Spleen (tissue), 11 donors: ENCODE data around the gene HOXD8. TPM values are rescaled to one million over a fixed set of nuclear protein-coding genes. Genes with fewer than 3 reads are reported as not detected.

Experiments used
- DNase-seq: peaks from one replicate; pipeline ENCODE4 v3.0.0-alpha.2; 2020
- H3K27ac ChIP-seq, 8 donors: fragments of 200-600 bp; sonication (generic) in 7 of 8; 1 replicate in 4 of 8; 2 replicates in 4 of 8; pipeline versions ENCODE4 v1.5.0 to v1.8.0; 2016 to 2021; ENCODE audit warnings: inconsistent platforms in 4 of 8, mild to moderate bottlenecking in 4 of 8, moderate library complexity in 1 of 8
- H3K27me3 ChIP-seq, 7 donors: fragments of 200-600 bp; sonication (generic) in 6 of 7; replicated peaks in 1 of 7; 1 replicate in 4 of 7; 2 replicates in 3 of 7; pipeline versions ENCODE4 v1.5.0 to v1.8.0; 2016 to 2021; ENCODE audit warnings: inconsistent platforms in 3 of 7, mild to moderate bottlenecking in 1 of 7
- H3K36me3 ChIP-seq, 6 donors: fragments of 200-600 bp; sonication (generic) in 5 of 6; 1 replicate in 4 of 6; 2 replicates in 2 of 6; pipeline versions ENCODE4 v1.5.0 to v1.8.0; 2016 to 2021; ENCODE audit warnings: inconsistent platforms in 2 of 6
- H3K4me1 ChIP-seq, 6 donors: fragments of 200-600 bp; sonication (generic) in 5 of 6; 1 replicate in 3 of 6; 2 replicates in 3 of 6; pipeline versions ENCODE4 v1.5.0 to v1.8.0; 2016 to 2021; ENCODE audit warnings: inconsistent platforms in 3 of 6
- H3K4me3 ChIP-seq, 8 donors: fragments of 200-600 bp; sonication (generic) in 7 of 8; 1 replicate in 4 of 8; 2 replicates in 4 of 8; pipeline versions ENCODE4 v1.5.0 to v1.8.0; 2016 to 2021; ENCODE audit warnings: inconsistent platforms in 4 of 8, mild to moderate bottlenecking in 4 of 8, moderate library complexity in 2 of 8
- H3K9me3 ChIP-seq, 8 donors: fragments of 200-600 bp; sonication (generic) in 7 of 8; 1 replicate in 4 of 8; 2 replicates in 4 of 8; pipeline versions ENCODE4 v1.5.0 to v1.8.0; 2016 to 2021; ENCODE audit warnings: inconsistent platforms in 4 of 8
- POLR2A ChIP-seq, 3 donors: fragments of 450-650 bp; IDR thresholded peaks; one replicate each; pipeline ENCODE4 v1.5.1; 2017; ENCODE audit warnings: antibody characterized with exemption in 3 of 3, mild to moderate bottlenecking in 1 of 3
- POLR2AphosphoS5 ChIP-seq, 3 donors: sonication (generic); formaldehyde crosslinking; IDR thresholded peaks; one replicate each; pipeline ENCODE4 v1.5.1; 2017; ENCODE audit warnings: antibody characterized with exemption in 3 of 3
- WGBS, 5 donors: extraction: QIAGEN DNeasy Blood & Tissue Kit in 3 of 5; methylation state at CpG; one replicate each; pipeline versions ENCODE4 v1.1.5 to v1.1.7; 2013 to 2018; 5-methylcytosine and 5-hydroxymethylcytosine counted together
- intact Hi-C: fragments of 100-400 bp; cut with DNase I; formaldehyde crosslinking; loops from one replicate; pipeline ENCODE4 v1.15.0; 2023; ENCODE audit warnings: low total_unique reads
- polyA plus RNA-seq, 3 donors: library from polyadenylated mRNA; stranded (reverse); fragments of 200-250 nt; gene quantifications; one replicate each; pipeline ENCODE4 v1.2.1, GENCODE V29; 2013
- total RNA-seq, 7 donors: library from RNA; depleted of rRNA in 3 of 7; stranded (reverse); fragments of >200 nt in 3 of 7; fragmentation: NEBNext Ultra II Directional in 4 of 7; extraction: Animal tissue kit (Norgen Biotek cat#: 25700) in 4 of 7; gene quantifications; one replicate each; pipeline versions ENCODE4 v1.1.0 to v1.2.1, GENCODE V29; 2016 to 2021
- TF ChIP-seq, protein P1 (sequence below), 11 experiments: fragments of 200-600 bp in 7 of 11; fragments of 450-650 bp in 4 of 11; sonication (generic) in 4 of 11; IDR thresholded peaks in 8 of 11; conservative IDR thresholded peaks in 3 of 11; 1 replicate in 7 of 11; 2 replicates in 4 of 11; pipeline versions ENCODE4 v1.4.0 to v1.8.0; 2016 to 2021; ENCODE audit warnings: antibody characterized with exemption in 11 of 11, inconsistent platforms in 4 of 11, mild to moderate bottlenecking in 1 of 11
- donor health status: healthy with polysubstance abuse.
- donor health status: DM: no; HTN: no; CAD: no; lungs with moderate emphysema.
- donor health status: DM: no; HTN: no; CAD: no.
- donor health status: Bipolar disorder and iron deficiency.
- donor health status: healthy.
- donor health status: DM: no; HTN: no; CAD: no.
- donor health status: DM: yes; HTN: yes; CAD: no.

HOXD8 gene
- total and polyA plus RNA-seq, 10 donors, result 4.7 to 27.0 (median 15.8) TPM

DNA sequence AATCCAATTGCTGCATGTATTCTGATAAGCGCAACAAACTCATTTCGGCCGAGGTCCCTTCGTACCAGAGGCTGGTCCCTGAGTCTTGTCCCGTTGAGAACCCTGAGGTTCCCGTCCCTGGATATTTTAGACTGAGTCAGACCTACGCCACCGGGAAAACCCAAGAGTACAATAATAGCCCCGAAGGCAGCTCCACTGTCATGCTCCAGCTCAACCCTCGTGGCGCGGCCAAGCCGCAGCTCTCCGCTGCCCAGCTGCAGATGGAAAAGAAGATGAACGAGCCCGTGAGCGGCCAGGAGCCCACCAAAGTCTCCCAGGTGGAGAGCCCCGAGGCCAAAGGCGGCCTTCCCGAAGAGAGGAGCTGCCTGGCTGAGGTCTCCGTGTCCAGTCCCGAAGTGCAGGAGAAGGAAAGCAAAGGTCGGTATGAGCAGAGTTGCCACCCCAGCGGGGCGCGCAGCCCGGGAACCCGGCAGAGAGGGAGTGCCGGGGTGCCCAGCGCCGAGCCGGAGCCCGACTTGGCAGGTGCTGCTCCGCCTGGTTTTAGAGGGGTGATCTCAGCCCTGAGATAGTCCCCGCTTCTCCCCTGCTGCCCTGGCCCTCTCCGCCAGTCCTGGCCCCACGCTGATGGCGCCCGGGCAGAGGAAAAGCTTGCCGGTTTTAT lies 12.2 kb upstream of the HOXD8 start:
- TF ChIP-seq, protein P1, sequence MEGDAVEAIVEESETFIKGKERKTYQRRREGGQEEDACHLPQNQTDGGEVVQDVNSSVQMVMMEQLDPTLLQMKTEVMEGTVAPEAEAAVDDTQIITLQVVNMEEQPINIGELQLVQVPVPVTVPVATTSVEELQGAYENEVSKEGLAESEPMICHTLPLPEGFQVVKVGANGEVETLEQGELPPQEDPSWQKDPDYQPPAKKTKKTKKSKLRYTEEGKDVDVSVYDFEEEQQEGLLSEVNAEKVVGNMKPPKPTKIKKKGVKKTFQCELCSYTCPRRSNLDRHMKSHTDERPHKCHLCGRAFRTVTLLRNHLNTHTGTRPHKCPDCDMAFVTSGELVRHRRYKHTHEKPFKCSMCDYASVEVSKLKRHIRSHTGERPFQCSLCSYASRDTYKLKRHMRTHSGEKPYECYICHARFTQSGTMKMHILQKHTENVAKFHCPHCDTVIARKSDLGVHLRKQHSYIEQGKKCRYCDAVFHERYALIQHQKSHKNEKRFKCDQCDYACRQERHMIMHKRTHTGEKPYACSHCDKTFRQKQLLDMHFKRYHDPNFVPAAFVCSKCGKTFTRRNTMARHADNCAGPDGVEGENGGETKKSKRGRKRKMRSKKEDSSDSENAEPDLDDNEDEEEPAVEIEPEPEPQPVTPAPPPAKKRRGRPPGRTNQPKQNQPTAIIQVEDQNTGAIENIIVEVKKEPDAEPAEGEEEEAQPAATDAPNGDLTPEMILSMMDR (IDR thresholded peaks at IDR 0.05 in 8 of 11, conservative IDR thresholded peaks at IDR 0.05 in 3 of 11), result no peak
- TF ChIP-seq POLR2A (IDR thresholded peaks at IDR 0.05) (no peak), POLR2AphosphoS5 (IDR thresholded peaks at IDR 0.05) (no peak)
- Histone ChIP-seq H3K4me3 (no peak overlapping the region), H3K36me3 (no peaks in the 10 kb centered on the region), H3K27me3 (peaks cover 8 to 100% (median 100%) of the 10 kb centered on the region in 7 donors), H3K27ac (no peak overlapping the region), H3K4me1 (peaks cover 0 to 31% (median 13%) of the 10 kb centered on the region in 6 donors), H3K9me3 (peaks cover 0 to 11% (median 0%) of the 10 kb centered on the region in 8 donors)
- no peak for DNase-seq
- intact Hi-C loops, result loop anchor here (10.0 kb wide), 1 partner anchor 698 kb away; no protein-coding TSS in a partner anchor
- 20 to 37% (median 22%) methylated on average over 27 to 40 of the region's 40 CpGs for WGBS, 5 donors

- no peak for DNase-seq
- Histone ChIP-seq H3K4me3 (no peak overlapping the region), H3K27me3 (peaks cover 6 to 100% (median 100%) of the 10 kb centered on the region in 7 donors), H3K36me3 (no peaks in the 10 kb centered on the region), H3K4me1 (peaks cover 0 to 37% (median 19%) of the 10 kb centered on the region in 6 donors), H3K27ac (no peak overlapping the region), H3K9me3 (peaks cover 0 to 11% (median 0%) of the 10 kb centered on the region in 8 donors)
- 10 to 17% (median 14%) methylated on average over 11 of the region's 11 CpGs for WGBS, 5 donors
- intact Hi-C loops, result loop anchor here (10.0 kb wide), 1 partner anchor 697 kb away; no protein-coding TSS in a partner anchor
- TF ChIP-seq, protein P1 (IDR thresholded peaks at IDR 0.05 in 8 of 11, conservative IDR thresholded peaks at IDR 0.05 in 3 of 11), result no peak
- no peak for TF ChIP-seq POLR2AphosphoS5 (IDR thresholded peaks at IDR 0.05)
- no peak for TF ChIP-seq POLR2A (IDR thresholded peaks at IDR 0.05)
Measured at GRCh38 chr2:176117823-176118371, 11.6 kb upstream of the HOXD8 start.

GRCh38 chr2:176118601-176119339 lies 10.7 kb upstream of the HOXD8 start:
- TF ChIP-seq, protein P1 (IDR thresholded peaks at IDR 0.05 in 8 of 11, conservative IDR thresholded peaks at IDR 0.05 in 3 of 11), result peak in 4 of 11 experiments; percentile 17 to 36 (median 26)
- TF ChIP-seq POLR2AphosphoS5 (IDR thresholded peaks at IDR 0.05) (peak in 1 of 3 donors; percentile 12), POLR2A (IDR thresholded peaks at IDR 0.05) (no peak)
- peaks cover 0 to 11% (median 0%) of the 10 kb centered on the region in 8 donors for H3K9me3 ChIP-seq
- H3K27me3 ChIP-seq, result peaks cover 13 to 100% (median 100%) of the 10 kb centered on the region in 7 donors
- no peak overlapping the region for H3K27ac ChIP-seq
- peaks cover 0 to 46% (median 25%) of the 10 kb centered on the region in 6 donors for H3K4me1 ChIP-seq
- intact Hi-C loops, result loop anchor here (10.0 kb wide), 1 partner anchor 696 kb away; no protein-coding TSS in a partner anchor
- H3K4me3 ChIP-seq, result peak overlapping the region in 1 of 8 donors; percentile 31
- no peak for DNase-seq
- WGBS, 5 donors, result 11 to 17% (median 12%) methylated on average over 24 of the region's 24 CpGs
- no peaks in the 10 kb centered on the region for H3K36me3 ChIP-seq
